ENCODE measurements around the gene PAPOLB. TPM values are rescaled to one million over a fixed set of nuclear protein-coding genes. Genes with fewer than 3 reads are reported as not detected.

Gene PAPOLB
- total and polyA plus RNA-seq, 2 of the 8 experiments (the other 6 are each of a cell fraction or from before 2014, with no cell fraction given) = 0.02 to 0.15 TPM

DNA sequence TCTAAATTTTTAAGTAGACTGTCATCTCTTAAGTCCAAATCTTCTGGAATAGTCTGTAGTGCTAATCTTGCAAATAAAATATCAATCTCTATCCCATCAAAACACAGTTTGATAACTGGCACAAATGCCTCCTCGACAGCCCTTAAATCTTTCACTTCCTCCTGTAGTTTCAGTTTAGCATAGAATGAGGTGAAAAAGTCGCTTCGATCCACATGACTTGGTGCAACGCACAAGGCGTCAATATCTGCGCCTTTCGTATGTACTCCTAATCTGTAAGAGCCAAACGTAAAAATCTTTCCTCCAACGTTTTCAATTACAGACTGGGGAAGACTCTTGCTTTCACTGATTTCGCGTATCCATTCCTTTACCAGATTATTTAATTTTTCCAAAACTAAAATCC, 603 bp downstream of the PAPOLB start:
- no peaks in the 10 kb centered on the region for H3K79me2 ChIP-seq (ENCODE audit: control insufficient read depth in 1 of 2, insufficient read depth in 2 of 2, low read length in 2 of 2)
- no peaks in the 10 kb centered on the region for H3K36me3 ChIP-seq (ENCODE audit: control insufficient read depth in 2 of 4, insufficient read depth in 4 of 4, low read length in 3 of 4)
- H3K4ac ChIP-seq (replicated peaks; ENCODE audit: insufficient read length, low read depth, low read length) = no peak overlapping the region
- H2BK15ac ChIP-seq (ENCODE audit: low read length) = no peak overlapping the region
- H3K4me3 ChIP-seq (ENCODE audit: extremely low read depth in 1 of 4, insufficient read depth in 2 of 4, low read depth in 3 of 4, low read length in 4 of 4) = no peak overlapping the region
- ChIA-PET POLR2A (ENCODE audit: partially characterized antibody) (interaction anchor here (1.5 kb wide), 1 partner anchor 44 kb away, joined by 5 read pairs; no protein-coding TSS in a partner anchor), CTCF (ENCODE audit: partially characterized antibody) (no interaction called here)
- H4K20me1 ChIP-seq (replicated peaks in 1 of 2; ENCODE audit: control insufficient read depth in 1 of 2, insufficient read depth in 2 of 2, low read length in 2 of 2) = no peaks in the 10 kb centered on the region
- no peak overlapping the region for H2BK120ac ChIP-seq (replicated peaks; ENCODE audit: low read depth, low read length)
- H4K91ac ChIP-seq (replicated peaks; ENCODE audit: insufficient read length, low read length) = no peak overlapping the region
- H3K4me2 ChIP-seq (ENCODE audit: insufficient read depth in 1 of 2, low read depth in 2 of 2, low read length in 2 of 2) = no peak overlapping the region
- H2AK5ac ChIP-seq (ENCODE audit: low read depth, low read length) = no peak overlapping the region
- DNase-seq (ENCODE audit: low read depth in 1 of 2, low spot score in 2 of 2) (no peak), FAIRE-seq (no peak)
- no peak overlapping the region for H4K8ac ChIP-seq (ENCODE audit: extremely low read depth, insufficient read depth, low read length)
- peaks cover 2 to 6% of the 10 kb centered on the region in 2 experiments; a peak in 1 of 4 replicates for H3K9me3 ChIP-seq (ENCODE audit: insufficient read depth in 2 of 2, low read depth in 1 of 2, low read length in 1 of 2)
- H2BK20ac ChIP-seq (ENCODE audit: low read length) = no peak overlapping the region
- no peak overlapping the region for H4K5ac ChIP-seq (ENCODE audit: insufficient read length, low read depth, low read length)
- H2BK5ac ChIP-seq (ENCODE audit: low read depth, low read length) = no peak overlapping the region
- WGBS, 2 experiments (ENCODE audit: extremely low coverage in 1 of 2, insufficient coverage in 1 of 2, insufficient read length in 1 of 2, insufficient replicate concordance in 2 of 2, low coverage in 1 of 2, low lambda C conversion rate in 2 of 2, missing lambda C conversion rate in 1 of 2) = 92% methylated on average over 11 of the region's 11 CpGs; no CpG with 5 or more reads in 1 of the 2 experiments
- no peak overlapping the region for H2BK12ac ChIP-seq (ENCODE audit: low read depth, low read length)
- no peaks in the 10 kb centered on the region for H3K4me1 ChIP-seq (replicated peaks in 1 of 4; ENCODE audit: control insufficient read depth in 3 of 4, insufficient read depth in 4 of 4, low read length in 3 of 4)
- H3K9ac ChIP-seq (replicated peaks in 1 of 4; ENCODE audit: extremely low read depth in 1 of 4, low read depth in 3 of 4, low read length in 3 of 4) = no peak overlapping the region
- H3K27ac ChIP-seq (ENCODE audit: low read depth, low read length) = no peak overlapping the region
- no peaks in the 10 kb centered on the region; a peak in 1 of 7 replicates for H3K27me3 ChIP-seq (replicated peaks in 1 of 4; ENCODE audit: control insufficient read depth in 3 of 4, extremely low read depth in 1 of 4, insufficient read depth in 3 of 4, low read length in 3 of 4)
- no peak overlapping the region for H3K56ac ChIP-seq (replicated peaks; ENCODE audit: insufficient read length, low read depth, low read length)
- TF ChIP-seq SAP30 (IDR thresholded peaks at IDR 0.05; ENCODE audit: insufficient read depth, insufficient replicate concordance, low read length) (no peak), SP2 (IDR thresholded peaks at IDR 0.05; ENCODE audit: low read length) (no peak), TBP (IDR thresholded peaks at IDR 0.05; ENCODE audit: low read depth, low read length) (no peak), RXRA (IDR thresholded peaks at IDR 0.05; ENCODE audit: insufficient read depth, low read depth, low read length) (no peak), TCF12 (IDR thresholded peaks at IDR 0.05; ENCODE audit: low read depth, low read length) (no peak), FOSL1 (IDR thresholded peaks at IDR 0.05; ENCODE audit: insufficient read depth, low read depth, low read length) (no peak), MAFK (IDR thresholded peaks at IDR 0.05; ENCODE audit: low read depth, low read length) (no peak), KDM5A (IDR thresholded peaks at IDR 0.05; ENCODE audit: low read length) (no peak), EP300 (IDR thresholded peaks at IDR 0.05; ENCODE audit: borderline replicate concordance in 1 of 2, low read depth in 2 of 2, low read length in 2 of 2) (no peak), TEAD4 (IDR thresholded peaks at IDR 0.05; ENCODE audit: low read depth, low read length) (no peak), USF2 (IDR thresholded peaks at IDR 0.05; ENCODE audit: low read length) (no peak)
- no peak overlapping the region for H3K14ac ChIP-seq (ENCODE audit: insufficient read length)
- H3K18ac ChIP-seq (ENCODE audit: extremely low read depth, low read length) = no peak overlapping the region
- no peaks in the 10 kb centered on the region for H3K79me1 ChIP-seq (ENCODE audit: low read depth, low read length)
- H3K23ac ChIP-seq (ENCODE audit: insufficient read length) = no peak overlapping the region
- H2AFZ ChIP-seq (ENCODE audit: low read length) = no peak overlapping the region
- no peaks in the 10 kb centered on the region for H3K23me2 ChIP-seq (ENCODE audit: low read depth, low read length)

All from H1 (cell line).